Renal pelvis (tissue), 12 donors: ENCODE measurements around the gene ANAPC1. TPM values are rescaled to one million over a fixed set of nuclear protein-coding genes. Genes with fewer than 3 reads are reported as not detected.
"Not testable (repeated sequence)": the region's sequence is repeated elsewhere in the genome, so short reads cannot be mapped to it uniquely, and the experiment has no call there.

ENCODE experiments used
- DNase-seq: peaks from one replicate; pipeline ENCODE4 v3.0.0-alpha.2; 2013
- long read RNA-seq, 16 experiments: transcript quantifications; one replicate each; lab custom pipeline, GENCODE V29; 2026
- polyA plus RNA-seq, 3 donors: library from polyadenylated mRNA; unstranded; fragments of 120-200 nt; gene quantifications; one replicate each; pipeline ENCODE4 v1.2.1, GENCODE V29; 2013; ENCODE audit not compliant: insufficient read length in 3 of 3

ANAPC1 gene, protein sequence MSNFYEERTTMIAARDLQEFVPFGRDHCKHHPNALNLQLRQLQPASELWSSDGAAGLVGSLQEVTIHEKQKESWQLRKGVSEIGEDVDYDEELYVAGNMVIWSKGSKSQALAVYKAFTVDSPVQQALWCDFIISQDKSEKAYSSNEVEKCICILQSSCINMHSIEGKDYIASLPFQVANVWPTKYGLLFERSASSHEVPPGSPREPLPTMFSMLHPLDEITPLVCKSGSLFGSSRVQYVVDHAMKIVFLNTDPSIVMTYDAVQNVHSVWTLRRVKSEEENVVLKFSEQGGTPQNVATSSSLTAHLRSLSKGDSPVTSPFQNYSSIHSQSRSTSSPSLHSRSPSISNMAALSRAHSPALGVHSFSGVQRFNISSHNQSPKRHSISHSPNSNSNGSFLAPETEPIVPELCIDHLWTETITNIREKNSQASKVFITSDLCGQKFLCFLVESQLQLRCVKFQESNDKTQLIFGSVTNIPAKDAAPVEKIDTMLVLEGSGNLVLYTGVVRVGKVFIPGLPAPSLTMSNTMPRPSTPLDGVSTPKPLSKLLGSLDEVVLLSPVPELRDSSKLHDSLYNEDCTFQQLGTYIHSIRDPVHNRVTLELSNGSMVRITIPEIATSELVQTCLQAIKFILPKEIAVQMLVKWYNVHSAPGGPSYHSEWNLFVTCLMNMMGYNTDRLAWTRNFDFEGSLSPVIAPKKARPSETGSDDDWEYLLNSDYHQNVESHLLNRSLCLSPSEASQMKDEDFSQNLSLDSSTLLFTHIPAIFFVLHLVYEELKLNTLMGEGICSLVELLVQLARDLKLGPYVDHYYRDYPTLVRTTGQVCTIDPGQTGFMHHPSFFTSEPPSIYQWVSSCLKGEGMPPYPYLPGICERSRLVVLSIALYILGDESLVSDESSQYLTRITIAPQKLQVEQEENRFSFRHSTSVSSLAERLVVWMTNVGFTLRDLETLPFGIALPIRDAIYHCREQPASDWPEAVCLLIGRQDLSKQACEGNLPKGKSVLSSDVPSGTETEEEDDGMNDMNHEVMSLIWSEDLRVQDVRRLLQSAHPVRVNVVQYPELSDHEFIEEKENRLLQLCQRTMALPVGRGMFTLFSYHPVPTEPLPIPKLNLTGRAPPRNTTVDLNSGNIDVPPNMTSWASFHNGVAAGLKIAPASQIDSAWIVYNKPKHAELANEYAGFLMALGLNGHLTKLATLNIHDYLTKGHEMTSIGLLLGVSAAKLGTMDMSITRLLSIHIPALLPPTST (N-terminal part only)
- 10 to 100 TPM; 31.6 to 37.7 (median 34.6) TPM for polyA plus RNA-seq
- long read RNA-seq, donor 1, full-length matches to known transcripts: 1 of 1 reads
- long read RNA-seq, donor 1, partial matches to known transcripts: 0 of 1 reads
- long read RNA-seq, donor 1, other reads (novel, unspliced or antisense): 0 of 1 reads
- long read RNA-seq, donor 2, partial matches to known transcripts: 0 of 1 reads
- long read RNA-seq, donor 2, other reads (novel, unspliced or antisense): 0 of 1 reads
- long read RNA-seq, donor 3, partial matches to known transcripts: 5 of 5 reads
- long read RNA-seq, donor 3, other reads (novel, unspliced or antisense): 0 of 5 reads
- long read RNA-seq, donor 4, partial matches to known transcripts: 0 of 1 reads
- long read RNA-seq, donor 4, other reads (novel, unspliced or antisense): 0 of 1 reads
- long read RNA-seq, donor 5, partial matches to known transcripts: 0 of 1 reads
- long read RNA-seq, donor 5, other reads (novel, unspliced or antisense): 0 of 1 reads
- long read RNA-seq, donor 6, partial matches to known transcripts: 14 of 15 reads
- long read RNA-seq, donor 6, other reads (novel, unspliced or antisense): 0 of 15 reads
- long read RNA-seq, donor 7, partial matches to known transcripts: 0 of 1 reads
- long read RNA-seq, donor 7, other reads (novel, unspliced or antisense): 0 of 1 reads
- long read RNA-seq, donor 8, partial matches to known transcripts: 0 of 1 reads
- long read RNA-seq, donor 8, other reads (novel, unspliced or antisense): 0 of 1 reads
- long read RNA-seq, donor 9, partial matches to known transcripts: 5 of 6 reads
- long read RNA-seq, donor 9, other reads (novel, unspliced or antisense): 0 of 6 reads
- long read RNA-seq, donor 10, partial matches to known transcripts: 0 of 4 reads
- long read RNA-seq, donor 10, other reads (novel, unspliced or antisense): 0 of 4 reads
- long read RNA-seq, donor 11, partial matches to known transcripts: 0 of 3 reads
- long read RNA-seq, donor 11, other reads (novel, unspliced or antisense): 0 of 3 reads
- long read RNA-seq, donor 12, full-length matches to known transcripts: 2 of 7 reads
- long read RNA-seq, donor 12, partial matches to known transcripts: 5 of 7 reads
- long read RNA-seq, donor 12, other reads (novel, unspliced or antisense): 0 of 7 reads
- long read RNA-seq, donor 13, partial matches to known transcripts: 0 of 1 reads
- long read RNA-seq, donor 13, other reads (novel, unspliced or antisense): 0 of 1 reads
- long read RNA-seq, donor 14: 0 reads
- long read RNA-seq, donor 15, full-length matches to known transcripts: 2 of 2 reads
- long read RNA-seq, donor 15, partial matches to known transcripts: 0 of 2 reads
- long read RNA-seq, donor 15, other reads (novel, unspliced or antisense): 0 of 2 reads
- long read RNA-seq, donor 16, partial matches to known transcripts: 6 of 8 reads
- long read RNA-seq, donor 16, other reads (novel, unspliced or antisense): 0 of 8 reads

DNA sequence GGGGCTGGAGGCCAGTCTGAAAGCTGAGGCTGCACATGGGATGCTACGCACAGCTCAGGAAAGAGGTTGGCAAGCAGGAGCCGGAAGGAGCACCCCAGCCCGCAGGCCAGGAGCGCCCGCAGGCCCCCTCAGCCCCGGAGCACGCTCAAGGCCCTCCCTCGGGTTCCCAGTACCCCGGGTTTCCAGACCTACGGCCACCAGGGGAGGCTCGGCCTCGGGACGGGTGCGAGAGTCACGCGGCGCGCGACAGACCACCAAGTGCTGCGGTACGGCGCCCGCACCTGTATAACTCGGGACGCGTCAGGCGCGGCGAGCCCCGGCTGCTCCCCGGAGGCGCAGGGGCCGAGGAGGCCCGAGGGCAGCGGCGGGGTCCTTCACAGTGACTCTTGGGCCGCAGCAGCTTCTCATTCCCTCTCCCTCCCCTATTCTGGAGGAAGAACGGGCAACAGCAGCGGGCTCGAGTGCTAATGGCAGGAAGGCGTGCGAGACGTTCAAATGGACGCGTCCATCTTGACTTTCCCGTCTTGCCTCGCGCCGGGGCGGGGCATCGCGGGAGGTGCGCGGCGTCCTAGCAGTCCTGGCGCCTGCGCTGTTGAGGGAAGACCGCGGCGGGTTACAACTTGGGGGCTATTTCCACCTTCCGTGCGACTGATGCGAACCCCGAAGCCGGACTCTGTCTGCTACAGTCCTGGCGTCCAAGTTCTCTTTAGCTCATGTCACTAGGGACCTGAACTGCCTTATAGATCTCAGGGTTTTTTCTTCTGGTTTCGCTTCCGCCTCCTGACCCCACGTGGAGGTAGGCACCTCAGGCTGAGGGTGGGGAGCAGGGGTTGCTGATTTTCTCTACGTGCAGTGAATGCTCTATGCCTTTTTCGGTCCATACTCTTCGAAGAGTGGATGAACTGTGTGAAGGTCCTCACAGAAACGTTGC lies at the start of gene ANAPC1:
Gene ANAPC1, minus strand, starts transcription at position 533 of the 931 bp plus-strand sequence. CDS start 3,368 bp downstream, outside the sequence.
- peak; percentile 89 for DNase-seq

DNA sequence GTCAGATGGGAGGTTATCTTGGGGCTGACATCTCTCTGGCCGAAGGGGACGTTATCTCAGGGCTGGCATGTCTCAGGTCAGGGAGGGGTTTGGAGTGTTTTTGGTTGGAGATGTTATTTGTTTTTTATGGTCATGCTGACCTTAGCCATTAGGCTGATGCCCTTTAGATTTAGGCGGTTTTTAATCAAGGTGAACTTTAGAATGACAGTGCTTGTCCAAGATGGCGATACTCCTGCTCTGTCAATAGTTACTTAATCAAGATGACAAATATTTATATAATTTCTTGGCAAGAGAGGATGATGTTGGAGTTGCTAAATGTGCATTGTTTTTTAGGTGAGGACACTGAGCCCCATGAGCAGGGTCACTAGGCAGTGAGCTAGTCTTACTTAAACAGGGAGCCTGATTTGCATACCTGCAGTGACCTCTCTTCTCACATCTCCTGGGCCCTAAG lies 48.9 kb upstream of the ANAPC1 start:
- DNase-seq: no peak

DNA sequence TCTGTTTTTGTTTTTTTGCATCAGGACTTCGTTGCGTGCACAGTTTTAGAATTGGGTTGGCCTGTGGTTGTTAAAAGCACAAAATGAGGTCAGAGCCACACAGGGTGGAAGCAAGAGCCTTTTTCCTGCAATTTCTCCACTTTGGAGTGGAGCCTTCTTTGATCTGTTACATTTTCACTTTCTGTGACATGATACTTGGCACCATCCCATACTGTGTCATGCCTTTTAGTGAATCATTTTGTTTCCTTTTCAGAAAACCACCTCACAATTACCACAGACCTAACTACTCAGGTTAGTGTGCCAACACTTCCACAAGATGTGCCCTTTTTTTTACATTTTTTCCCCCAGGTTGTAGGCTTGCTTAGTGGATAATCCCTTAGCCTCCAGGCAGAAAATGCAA lies 46.9 kb upstream of the ANAPC1 start:
- no peak for DNase-seq

DNA sequence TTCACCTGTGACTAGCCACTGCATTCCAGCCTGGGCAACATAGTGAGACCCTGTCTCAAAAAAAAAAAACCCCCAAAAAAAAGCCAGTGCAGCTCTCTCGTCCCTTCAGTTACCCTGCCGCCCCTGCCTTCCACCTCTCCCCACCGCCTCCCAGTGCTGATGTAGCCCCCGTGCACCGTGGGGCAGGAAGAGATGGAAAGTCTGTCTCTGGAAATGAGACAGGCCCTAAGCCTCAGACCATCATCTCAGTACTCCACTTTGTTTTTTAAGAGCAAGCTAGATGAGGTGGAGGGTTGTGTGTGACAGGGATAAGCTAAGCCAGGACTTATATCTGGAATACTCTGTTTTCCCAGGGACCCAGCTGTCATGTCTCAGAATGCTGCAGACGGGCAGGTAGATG lies 46.4 kb upstream of the ANAPC1 start:
- no peak for DNase-seq

DNA sequence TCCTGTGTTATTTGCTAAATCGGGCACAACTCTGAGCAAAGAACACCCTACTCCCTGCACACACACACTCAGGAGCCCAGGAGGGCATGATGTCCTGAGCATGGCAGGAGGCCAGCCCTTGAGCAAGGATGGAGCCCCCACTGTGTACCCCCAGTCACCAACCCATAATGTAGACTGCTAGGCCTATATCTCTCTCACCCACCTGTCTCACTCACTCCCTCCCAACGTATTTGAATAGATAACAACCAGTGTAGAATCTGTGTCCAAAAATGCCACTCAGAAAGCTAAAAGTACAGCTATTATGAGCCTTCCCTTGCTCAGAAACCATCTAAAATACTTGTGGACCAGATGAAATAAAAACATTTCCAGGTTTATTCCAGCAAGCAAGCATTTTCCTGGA lies 43.7 kb upstream of the ANAPC1 start:
- DNase-seq: no peak

DNA sequence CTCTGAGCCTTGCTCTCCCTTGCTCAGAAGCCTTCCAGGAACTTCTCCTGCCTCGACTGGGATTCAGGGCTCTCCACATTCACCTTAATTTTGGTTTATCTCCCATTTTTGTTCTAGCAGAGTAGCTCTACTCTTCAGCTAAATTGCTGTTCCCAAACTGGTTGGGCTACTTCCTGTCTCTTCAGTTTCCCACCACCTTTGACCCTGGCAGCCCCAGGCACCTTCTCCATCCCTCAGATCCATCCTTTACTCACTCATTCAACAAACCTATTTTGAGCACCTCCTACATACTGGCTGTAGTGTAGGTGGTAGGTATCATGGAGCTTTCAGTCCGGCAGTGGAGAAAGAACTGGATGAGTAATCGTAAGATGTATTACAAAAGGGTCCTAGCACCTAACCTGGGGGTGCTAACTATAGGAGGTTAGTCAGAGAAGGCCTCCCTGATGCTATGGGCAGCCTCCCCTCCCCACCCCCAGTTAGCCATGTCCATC lies 40.7 kb upstream of the ANAPC1 start:
- no peak for DNase-seq

DNA sequence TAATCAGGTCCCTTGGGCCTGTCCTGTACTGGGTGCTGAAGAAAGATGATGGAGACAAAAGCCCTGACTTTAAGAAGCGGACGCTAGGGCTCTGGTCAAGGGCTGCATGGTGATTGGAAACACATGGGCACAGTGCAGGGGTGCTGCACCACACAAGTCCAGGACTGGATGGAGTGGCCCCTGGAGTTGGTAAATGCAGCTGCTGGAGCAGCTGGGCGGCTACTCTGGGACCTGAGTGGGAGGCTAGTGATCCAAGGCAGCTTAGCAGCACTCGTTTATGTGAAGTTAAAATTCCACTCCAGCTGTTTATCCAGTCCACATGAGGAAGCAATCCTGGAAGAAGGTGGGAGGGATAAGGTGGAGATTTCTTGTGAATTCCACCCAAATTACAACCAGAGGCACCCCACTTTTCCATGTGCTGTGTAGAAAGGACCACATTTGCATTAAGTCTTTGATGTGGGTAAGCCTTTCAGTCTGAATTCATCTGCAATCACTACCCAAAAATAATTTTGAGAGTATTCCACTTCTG lies 39.3 kb upstream of the ANAPC1 start:
- DNase-seq: no peak

DNA sequence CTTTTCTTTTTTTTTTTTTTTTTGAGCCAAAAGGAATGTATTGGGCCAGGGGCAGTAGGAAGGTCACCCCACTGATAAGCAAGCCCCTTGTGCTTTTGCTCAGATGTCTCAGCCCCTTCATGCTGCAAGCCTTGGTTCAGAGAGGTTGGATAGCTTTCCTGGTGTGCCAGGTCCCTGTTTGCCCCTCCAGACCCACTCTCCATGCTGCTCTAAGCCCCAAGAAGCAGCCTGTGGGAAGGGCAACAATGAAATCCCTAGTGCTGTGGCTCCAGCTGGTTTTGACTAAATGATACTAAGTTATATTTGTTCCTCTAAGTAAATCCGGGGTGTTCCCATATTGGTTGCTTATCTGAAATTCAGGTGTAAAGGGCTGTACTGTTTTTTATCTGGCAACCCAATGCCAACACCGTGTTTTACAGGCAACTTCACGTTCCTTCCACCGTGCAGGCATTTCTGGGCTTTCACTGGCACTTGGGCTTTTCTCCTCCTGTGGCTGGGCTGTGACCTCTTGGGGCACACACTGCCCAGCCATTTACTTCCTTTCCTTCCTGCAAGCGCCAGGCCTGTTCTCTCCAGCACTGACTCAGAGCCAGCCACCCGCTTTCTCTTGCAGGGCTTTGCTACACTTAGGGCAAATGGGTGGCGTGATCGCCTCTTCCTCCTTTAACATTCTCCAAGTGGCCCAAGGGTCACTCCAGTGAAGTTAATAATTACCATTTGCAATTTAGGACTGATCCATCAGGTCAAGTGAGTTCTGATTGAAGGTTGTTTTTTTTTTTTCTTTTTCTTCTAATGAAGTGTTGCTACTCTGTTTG lies 36.0 kb upstream of the ANAPC1 start:
- no peak for DNase-seq

DNA sequence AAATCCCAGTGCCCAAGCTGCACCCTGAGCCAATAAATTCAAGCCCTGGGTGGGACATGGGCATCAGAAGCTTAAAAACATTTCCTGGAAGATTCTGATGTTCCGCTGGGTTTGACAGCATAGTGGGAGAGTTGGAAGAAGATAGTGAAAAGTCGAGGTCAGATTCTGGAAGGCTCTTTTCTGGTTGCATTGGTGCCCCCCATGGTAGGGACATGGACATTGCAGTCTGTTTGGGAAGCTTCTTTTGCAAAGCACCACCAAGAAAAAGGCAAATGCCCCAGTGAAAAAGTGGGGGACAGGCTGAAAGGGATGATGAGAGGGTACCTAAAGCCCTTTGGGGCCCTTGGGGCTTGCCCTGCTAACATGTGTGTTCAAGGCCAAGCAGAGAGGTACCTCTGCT lies 35.4 kb upstream of the ANAPC1 start:
- no peak for DNase-seq

DNA sequence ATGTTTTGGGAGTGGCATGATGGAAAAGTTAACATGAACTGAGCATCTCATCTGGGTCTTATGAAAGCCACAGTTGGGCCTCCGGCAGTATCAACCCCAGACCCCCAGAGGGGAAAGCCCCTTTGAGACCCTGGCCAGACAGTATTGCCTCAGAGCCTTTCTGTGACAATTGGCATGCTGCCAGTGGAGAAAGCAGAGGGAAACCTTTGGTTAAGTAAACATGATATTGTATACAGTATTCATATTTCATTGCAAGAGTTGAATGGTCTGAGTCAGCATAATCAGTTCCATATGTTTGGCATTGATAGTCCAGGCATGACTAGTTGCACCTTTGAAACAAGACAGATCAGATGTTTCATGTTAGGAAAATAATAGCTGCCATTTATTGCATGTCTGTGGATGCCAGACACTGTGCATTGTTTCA lies 34.4 kb upstream of the ANAPC1 start:
- DNase-seq: no peak

DNA sequence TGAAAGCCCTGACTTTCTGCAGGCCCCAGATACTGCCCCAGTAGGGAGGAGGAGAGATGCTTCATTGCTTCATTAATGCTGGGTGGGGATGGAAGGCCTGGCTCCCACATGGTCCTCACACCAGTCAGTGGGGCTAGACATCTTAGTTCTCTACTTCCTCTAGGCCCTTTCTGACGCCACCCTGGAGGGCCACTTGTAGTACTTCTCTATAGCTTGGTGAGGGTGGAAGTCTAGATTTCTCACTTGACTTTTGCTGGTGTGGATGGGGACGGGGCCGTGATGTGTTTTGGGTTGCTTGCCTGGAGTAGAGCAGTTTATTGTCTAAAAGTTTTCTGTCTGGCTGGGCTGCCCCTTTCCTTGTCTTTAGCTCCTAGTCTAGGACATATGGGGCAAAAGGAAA lies 33.1 kb upstream of the ANAPC1 start:
- DNase-seq: no peak

DNA sequence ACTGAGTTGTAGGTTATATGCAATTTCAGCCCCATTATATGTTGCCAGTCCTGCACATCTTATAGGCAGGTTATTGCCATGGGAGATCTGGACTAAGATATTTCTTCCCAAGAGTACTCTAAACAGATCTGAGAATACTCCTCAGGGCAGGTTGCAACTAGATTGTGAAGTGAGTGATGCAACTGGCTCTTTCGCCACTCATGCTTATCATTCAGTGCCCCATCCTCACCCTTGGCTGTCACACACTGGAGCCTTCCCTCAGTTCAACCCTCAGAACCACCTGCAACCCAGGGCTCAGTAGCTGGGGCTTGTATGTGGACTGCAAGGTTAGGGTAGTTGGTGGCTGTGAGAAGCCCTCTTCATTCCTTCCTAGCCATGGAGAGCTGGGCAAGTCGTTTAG lies 28.6 kb upstream of the ANAPC1 start:
- no peak for DNase-seq

DNA sequence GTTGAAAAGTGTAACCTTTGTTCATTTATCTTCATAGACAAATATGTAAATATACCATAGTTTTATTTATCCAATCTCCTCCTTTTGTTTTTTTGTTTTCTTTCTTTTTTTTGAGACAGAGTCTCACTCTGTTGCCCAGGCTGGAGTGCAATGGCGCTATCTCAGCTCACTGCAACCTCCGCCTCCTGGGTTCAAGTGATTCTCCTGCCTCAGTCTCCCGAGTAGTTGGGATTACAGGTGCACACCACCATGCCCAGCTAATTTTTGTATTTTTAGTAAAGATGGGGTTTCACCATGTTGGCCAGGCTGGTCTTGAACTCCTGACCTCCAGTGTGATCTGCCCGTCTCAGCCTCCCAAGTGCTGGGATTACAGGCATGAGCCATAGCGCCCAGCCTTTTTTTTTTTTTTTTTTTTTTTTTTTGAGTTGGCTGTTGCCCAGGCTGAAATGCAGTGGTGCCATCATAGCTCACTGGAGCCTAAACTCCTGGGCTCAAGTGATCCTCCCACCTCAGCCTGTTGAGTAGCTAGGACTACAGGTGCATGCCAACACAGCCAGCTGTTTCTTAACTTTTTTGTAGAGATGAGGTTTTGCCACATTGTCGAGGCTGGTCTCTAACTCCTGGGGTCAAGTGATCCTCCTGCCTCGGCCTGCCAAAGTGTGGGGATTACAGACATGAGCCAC lies 27.4 kb upstream of the ANAPC1 start:
- not testable (repeated sequence) for DNase-seq

DNA sequence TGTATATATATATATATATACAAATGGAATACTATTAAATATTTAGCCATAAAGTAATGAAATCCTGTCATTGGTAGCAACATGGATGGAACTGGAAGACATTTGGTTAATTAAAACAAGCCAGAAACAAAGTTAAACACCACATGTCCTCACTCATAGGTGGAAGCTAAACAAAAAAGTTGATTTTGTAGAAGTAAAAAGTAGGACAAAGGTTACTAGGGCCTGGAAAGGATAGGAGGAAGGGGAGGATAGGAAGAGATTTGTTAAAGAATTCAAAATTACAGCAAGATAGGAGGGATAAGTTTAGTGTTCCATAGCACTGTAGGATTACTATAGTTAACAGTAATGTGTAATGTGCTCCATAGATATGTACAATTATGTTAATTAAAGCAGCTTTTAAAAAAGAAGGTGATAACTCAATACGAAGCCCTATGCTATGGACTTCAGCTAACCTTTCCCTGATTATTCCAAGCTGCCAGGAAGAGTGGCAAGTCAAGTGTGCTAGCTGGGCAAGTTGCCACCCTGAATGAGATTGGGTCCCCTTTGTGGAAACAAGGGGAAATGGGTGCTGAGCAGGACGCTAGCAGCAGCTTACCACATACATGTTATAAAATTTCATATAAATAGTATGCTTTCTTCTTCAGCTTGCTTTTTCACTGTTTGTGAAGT lies 26.8 kb upstream of the ANAPC1 start:
- no peak for DNase-seq

DNA sequence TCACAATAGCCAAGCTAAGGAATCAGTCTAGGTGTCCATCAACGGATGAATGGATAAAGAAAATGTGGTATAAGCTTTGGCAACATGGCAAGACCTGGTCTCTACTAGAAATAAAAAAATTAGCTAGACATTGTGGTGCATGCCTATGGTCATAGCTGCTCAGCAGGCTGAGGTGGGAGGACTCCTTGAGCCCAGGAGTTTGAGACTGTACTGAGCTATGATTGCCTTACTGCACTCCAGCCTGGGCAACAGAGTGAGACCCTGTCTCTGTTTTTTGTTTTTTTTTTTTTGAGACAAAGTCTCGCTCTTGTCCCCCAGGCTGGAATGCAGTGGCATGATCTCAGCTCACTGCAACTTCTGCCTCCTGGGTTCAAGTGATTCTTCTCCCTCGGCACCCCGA lies 26.0 kb upstream of the ANAPC1 start:
- DNase-seq: not testable (repeated sequence)
